ENCODE results near the gene PRKCE. TPM values are rescaled to one million over a fixed set of nuclear protein-coding genes. Genes with fewer than 3 reads are reported as not detected.

PRKCE gene
- total RNA-seq, 1 experiment from 2014 or later: 1.3 TPM

- Histone ChIP-seq H3K4me1 (ENCODE audit: insufficient read depth, low read length) (no peaks in the 10 kb centered on the region), H3K9me3 (ENCODE audit: control insufficient read depth, low read depth, low read length) (no peaks in the 10 kb centered on the region)
- peaks cover 0 to 10% (median 2%) of the 10 kb centered on the region in 3 experiments; a peak in 4 of 7 replicates for H3K36me3 Mint-ChIP-seq (ENCODE audit: insufficient read depth in 1 of 3, low read depth in 3 of 3)
Measured at GRCh38 chr2:45750001-45750400, 98.5 kb downstream of the PRKCE start.

More at GRCh38 chr2:45750001-45750400, 98.5 kb downstream of the PRKCE start:
- Histone ChIP-seq H3K27me3 (ENCODE audit: insufficient read depth, low read length) (no peaks in the 10 kb centered on the region), H3K79me2 (ENCODE audit: insufficient read depth, low read length) (no peaks in the 10 kb centered on the region), H4K91ac (ENCODE audit: insufficient read length, low read depth, low read length) (no peak overlapping the region), H3K79me1 (ENCODE audit: insufficient read depth, low read depth, low read length, poor library complexity, severe bottlenecking) (no peaks in the 10 kb centered on the region), H2BK15ac (ENCODE audit: low read depth, low read length) (no peak overlapping the region), H2BK12ac (ENCODE audit: insufficient read length, low read depth, low read length) (no peak overlapping the region), H3K23ac (ENCODE audit: insufficient read length, low read depth, low read length) (no peak overlapping the region), H3K18ac (ENCODE audit: insufficient read length, low read depth, low read length) (no peak overlapping the region), H4K20me1 (ENCODE audit: control insufficient read depth, insufficient read depth, insufficient read length) (no peaks in the 10 kb centered on the region), H2BK5ac (ENCODE audit: insufficient read length, low read length) (no peak overlapping the region), H2AFZ (ENCODE audit: low read length) (no peak overlapping the region), H4K8ac (replicated peaks; ENCODE audit: insufficient read length, low read depth, low read length) (no peak overlapping the region), H3K14ac (ENCODE audit: insufficient read depth, low read length) (no peak overlapping the region), H3T11ph (ENCODE audit: low read length) (no peak overlapping the region), H4K5ac (ENCODE audit: insufficient read length, low read depth, low read length) (no peak overlapping the region), H2BK120ac (ENCODE audit: low read depth, low read length, poor library complexity, severe bottlenecking) (no peak overlapping the region), H2AK5ac (ENCODE audit: insufficient read length, low read length) (no peak overlapping the region), H3K4me2 (ENCODE audit: insufficient read depth, insufficient read length, low read length) (no peak overlapping the region), H2BK20ac (ENCODE audit: low read depth, low read length, poor library complexity, severe bottlenecking) (no peak overlapping the region), H3K9ac (ENCODE audit: extremely low read depth, insufficient read length, low read length) (no peak overlapping the region), H3K4ac (ENCODE audit: low read depth, low read length) (no peak overlapping the region), H3K23me2 (ENCODE audit: insufficient read length, low read depth, low read length, poor library complexity, severe bottlenecking) (no peaks in the 10 kb centered on the region), H3K56ac (ENCODE audit: insufficient read length, low read depth, low read length) (no peak overlapping the region), H3K27ac (ENCODE audit: insufficient read length, low read depth, low read length) (no peak overlapping the region)
- DNase-seq: no peak
- no peak overlapping the region for H3K4me3 Mint-ChIP-seq
- H3K4me1 Mint-ChIP-seq: no peaks in the 10 kb centered on the region
- peaks cover 10 to 11% of the 10 kb centered on the region in 2 experiments for H3K9me3 Mint-ChIP-seq
- no CpG with 5 or more reads among the region's 2 CpGs for WGBS (ENCODE audit: extremely low coverage, insufficient read length, low lambda C conversion rate)
- H3K27me3 Mint-ChIP-seq (ENCODE audit: low read depth): peaks cover 5% of the 10 kb centered on the region
- H3K27ac Mint-ChIP-seq: no peak overlapping the region
- no peak for TF ChIP-seq CTCF (conservative IDR thresholded peaks at IDR 0.05)
